Natural killer cell treated with Interleukin-12 subunit alpha and Interleukin-12 subunit beta and Interleukin-15 and Interleukin-18, amount 100 ng/mL, for 72 hours (primary cell): ENCODE results near the gene C13orf46. TPM values are rescaled to one million over a fixed set of nuclear protein-coding genes. Genes with fewer than 3 reads are reported as not detected.

Experiments
- ATAC-seq, 2 donors: fragments of 150-1000 bp; cut with Tn5 transposase in 1 of 2; sonication (Bioruptor Pico), chemical (Tn5 transposase) in 1 of 2; 2 replicates each; pipeline ENCODE4 v1.10.0; 2021
- DNase-seq: peaks from one replicate; pipeline ENCODE4 v3.0.0; 2022; ENCODE audit warnings: low spot score
- H3K27ac Mint-ChIP-seq, 2 donors: 1 replicate in 1 of 2; 2 replicates in 1 of 2; pipeline ENCODE4 v1.8.0; 2022; ENCODE audit warnings: mixed read lengths in 2 of 2, mild to moderate bottlenecking in 1 of 2, moderate library complexity in 1 of 2
- H3K27me3 Mint-ChIP-seq, 2 donors: 1 replicate in 1 of 2; 2 replicates in 1 of 2; pipeline ENCODE4 v1.8.0; 2022; ENCODE audit warnings: mixed read lengths in 2 of 2
- H3K36me3 Mint-ChIP-seq: one replicate; pipeline ENCODE4 v1.8.0; 2022; ENCODE audit warnings: mixed read lengths
- H3K4me1 Mint-ChIP-seq, 2 donors: 1 replicate in 1 of 2; 2 replicates in 1 of 2; pipeline ENCODE4 v1.8.0; 2022; ENCODE audit warnings: low read depth in 2 of 2, mixed read lengths in 2 of 2, mild to moderate bottlenecking in 1 of 2
- H3K4me3 Mint-ChIP-seq: one replicate; pipeline ENCODE4 v1.8.0; 2022; ENCODE audit warnings: mixed read lengths
- H3K9me3 Mint-ChIP-seq: 2 replicates; pipeline ENCODE4 v1.8.0; 2022; ENCODE audit warnings: mixed read lengths
- total RNA-seq, 2 donors: library from RNA; stranded (reverse); gene quantifications; one replicate each; pipeline ENCODE4 v1.2.3, GENCODE V29; 2022

C13orf46 gene
- total RNA-seq, 2 donors from 2014 or later, result 0.64 to 1.4 TPM

DNA sequence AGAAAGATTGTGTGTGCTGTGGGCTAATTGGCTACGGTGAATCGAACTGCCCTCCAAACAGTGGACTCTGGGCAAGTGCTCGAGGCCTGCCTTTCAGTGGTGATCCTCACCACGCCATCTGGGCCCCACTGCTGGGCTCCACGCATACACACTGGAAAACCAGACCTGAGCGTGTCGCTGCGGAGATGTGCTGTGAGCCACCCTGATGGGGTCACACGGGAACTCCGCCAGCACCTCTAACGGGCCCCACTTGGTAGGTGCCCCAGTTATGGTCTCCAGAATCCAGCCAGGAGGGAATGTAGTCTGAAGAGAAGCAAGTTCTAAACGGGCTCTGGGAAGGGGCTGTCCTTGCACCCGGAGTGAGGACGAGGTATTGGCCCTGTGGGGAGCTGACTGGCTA, 39.3 kb downstream of the C13orf46 start:
- no peaks in the 10 kb centered on the region for H3K36me3 Mint-ChIP-seq

DNA sequence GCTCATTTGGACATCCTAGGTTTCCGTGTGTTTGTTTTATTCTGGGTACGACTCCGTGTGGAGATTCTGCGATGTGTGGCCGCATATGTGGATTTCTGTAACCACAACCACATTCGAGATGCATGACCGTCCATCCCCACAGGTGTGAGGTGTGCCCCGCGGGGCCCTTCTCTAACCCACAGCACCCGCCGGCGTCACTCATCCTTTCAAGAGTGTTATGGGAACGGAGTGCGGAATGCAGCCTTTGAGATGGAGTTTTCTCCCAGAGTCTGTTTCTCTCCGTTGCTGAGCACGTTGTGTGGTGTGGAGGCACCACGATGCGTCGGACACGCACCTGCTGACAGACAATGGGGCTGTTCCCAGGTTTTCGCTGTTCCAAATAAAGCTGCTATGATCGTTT, 40.0 kb downstream of the C13orf46 start:
- Mint-ChIP-seq H3K36me3 (no peaks in the 10 kb centered on the region), H3K27ac (no peak overlapping the region), H3K9me3 (no peaks in the 10 kb centered on the region), H3K4me3 (no peak overlapping the region), H3K4me1 (peaks cover 7 to 8% of the 10 kb centered on the region in 2 donors), H3K27me3 (peaks cover 0 to 3% of the 10 kb centered on the region in 2 donors)
- ATAC-seq (no peak), DNase-seq (no peak)

More for the DNA sequence above, 39.3 kb downstream of the C13orf46 start:
- H3K4me1 Mint-ChIP-seq, result peaks cover 7 to 8% of the 10 kb centered on the region in 2 donors
- no peaks in the 10 kb centered on the region for H3K9me3 Mint-ChIP-seq
- H3K27me3 Mint-ChIP-seq, result peaks cover 0 to 3% of the 10 kb centered on the region in 2 donors
- no peak for ATAC-seq
- DNase-seq, result peak; percentile 45
- no peak overlapping the region for H3K27ac Mint-ChIP-seq
- no peak overlapping the region for H3K4me3 Mint-ChIP-seq

DNA sequence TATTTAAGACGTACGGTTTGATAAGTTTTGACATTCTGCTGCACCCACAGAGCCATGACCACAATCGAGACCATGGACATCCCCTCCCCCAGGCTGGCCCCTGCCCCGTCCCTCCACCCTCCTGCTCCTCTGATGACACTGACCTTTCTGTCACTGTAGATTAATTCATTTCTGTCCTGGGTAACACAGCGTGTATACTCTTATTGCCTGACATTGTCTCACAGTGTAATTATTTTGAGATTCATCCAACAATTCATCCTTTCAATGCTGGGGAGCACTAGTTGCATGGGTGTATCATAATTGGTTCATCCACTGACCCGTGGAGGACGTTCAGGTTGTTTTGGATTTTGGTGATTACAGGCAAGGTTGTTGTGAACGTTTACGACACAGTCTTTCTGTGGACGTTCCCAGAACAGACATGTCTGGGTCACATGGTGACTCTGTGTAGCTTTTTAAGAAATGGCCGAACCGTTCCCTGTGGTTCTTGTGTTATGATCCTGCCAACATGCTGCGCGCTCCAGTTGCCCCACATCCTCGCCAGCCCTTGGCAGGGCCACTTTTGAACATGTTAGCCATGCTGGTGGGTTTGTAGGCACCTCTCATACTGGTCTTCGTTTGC, 41.9 kb downstream of the C13orf46 start:
- no peak overlapping the region for H3K27ac Mint-ChIP-seq
- H3K9me3 Mint-ChIP-seq, result no peaks in the 10 kb centered on the region
- DNase-seq (no peak), ATAC-seq (no peak)
- peaks cover 0 to 3% of the 10 kb centered on the region in 2 donors for H3K27me3 Mint-ChIP-seq
- H3K4me1 Mint-ChIP-seq, result peaks cover 0 to 8% of the 10 kb centered on the region in 2 donors
- H3K36me3 Mint-ChIP-seq, result no peaks in the 10 kb centered on the region
- H3K4me3 Mint-ChIP-seq, result peak overlapping the region; percentile 6

DNA sequence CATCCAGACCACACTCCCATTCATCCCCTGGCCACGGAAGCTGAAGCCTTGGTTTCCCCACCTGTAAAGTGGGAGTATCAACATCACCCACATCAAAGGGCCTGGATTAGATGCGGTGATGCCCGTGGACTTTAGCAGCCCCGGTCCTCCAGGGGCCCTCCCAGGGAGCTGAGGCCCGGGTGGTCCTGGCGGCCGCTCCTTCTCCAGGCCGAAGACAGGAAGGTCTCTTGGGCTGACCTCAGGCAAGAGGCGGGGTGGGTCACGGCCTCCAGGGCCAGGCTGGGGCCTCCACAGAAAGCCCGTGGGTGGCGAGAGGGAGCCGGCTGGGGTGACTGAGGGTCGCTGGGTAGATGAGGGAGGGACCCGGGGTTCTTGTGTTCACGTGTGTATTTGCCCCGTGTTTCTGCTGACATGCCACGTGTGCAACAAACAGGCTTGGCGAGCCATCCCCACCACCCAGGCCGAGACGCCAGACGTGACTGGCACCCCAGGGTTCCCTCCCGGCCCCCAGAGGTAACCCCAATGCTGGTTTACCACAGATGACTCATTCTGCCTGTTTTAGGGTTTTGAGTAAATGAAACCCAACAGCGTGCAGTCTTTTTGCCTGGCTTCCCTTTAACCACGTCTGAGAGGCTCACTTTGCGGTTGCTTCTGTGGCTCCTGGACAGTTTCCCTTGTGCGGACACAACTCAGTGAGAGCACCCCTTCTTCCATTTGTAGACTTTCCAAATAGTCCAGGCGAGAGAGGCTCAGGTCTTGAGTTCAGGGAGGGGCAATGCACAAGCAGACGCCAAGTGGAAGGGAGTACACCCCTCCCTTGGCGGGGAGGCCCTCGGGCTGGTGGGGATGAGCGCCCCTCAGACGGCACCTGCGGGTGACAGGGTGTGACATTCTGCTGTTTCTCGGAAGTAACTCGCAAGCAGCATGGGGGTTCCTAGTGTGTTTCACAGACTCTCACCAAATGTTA, 42.9 kb downstream of the C13orf46 start:
- ATAC-seq, result peak in 1 of 2 donors; percentile 65
- Mint-ChIP-seq H3K27me3 (peaks cover 3 to 7% of the 10 kb centered on the region in 2 donors), H3K4me1 (peaks cover 0 to 8% of the 10 kb centered on the region in 2 donors), H3K4me3 (no peak overlapping the region), H3K36me3 (no peaks in the 10 kb centered on the region), H3K27ac (no peak overlapping the region), H3K9me3 (no peaks in the 10 kb centered on the region)
- DNase-seq, result peak; percentile 50

DNA sequence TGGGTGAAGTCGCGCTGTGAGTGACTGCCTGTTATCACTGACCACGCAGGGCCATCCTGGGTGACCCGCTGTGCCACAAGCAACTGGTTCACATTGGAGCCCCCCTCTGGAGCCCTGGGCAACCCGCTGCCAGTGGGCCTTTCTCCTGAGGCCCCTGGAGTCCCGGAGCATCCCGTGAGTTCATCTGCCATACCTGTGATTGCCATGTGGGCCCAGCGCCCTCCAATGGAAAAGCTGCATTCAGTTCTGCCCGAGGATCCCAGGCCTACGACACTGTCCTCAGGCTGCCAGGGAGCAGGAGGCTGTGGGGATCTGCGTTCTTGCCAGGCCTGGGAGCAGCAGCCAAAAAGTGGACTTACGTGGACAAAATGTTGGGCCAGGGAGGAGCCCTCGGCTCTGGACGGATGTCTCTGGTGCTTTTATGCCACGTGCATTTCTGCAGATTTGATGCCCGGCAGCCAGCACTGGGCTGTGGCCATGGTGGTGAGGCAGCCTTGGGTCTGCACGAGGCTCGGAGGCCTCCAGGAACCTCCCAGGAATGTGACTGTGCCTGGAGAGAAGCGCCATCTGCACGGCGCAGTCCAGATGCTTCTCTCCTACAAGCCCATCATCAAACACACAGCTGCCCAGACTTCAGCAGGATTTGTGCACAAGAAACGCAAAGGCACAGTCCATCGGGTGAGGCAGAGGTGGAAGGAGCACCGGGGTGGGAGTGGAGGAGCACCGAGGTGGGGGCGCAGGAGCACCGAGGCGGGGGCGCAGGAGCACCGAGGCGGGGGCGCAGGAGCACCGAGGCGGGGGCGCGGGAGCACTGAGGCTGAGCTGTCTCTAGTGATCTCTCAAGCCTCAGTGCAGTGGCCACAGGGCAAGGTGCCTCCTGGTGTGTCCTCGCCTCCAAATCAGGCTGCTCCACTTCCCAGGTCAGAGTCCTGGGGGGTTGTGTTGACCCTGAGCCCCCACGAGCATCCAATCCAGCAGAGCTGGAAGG, 44.0 kb downstream of the C13orf46 start:
- ATAC-seq, result no peak
- Mint-ChIP-seq H3K4me1 (peaks cover 0 to 8% of the 10 kb centered on the region in 2 donors), H3K9me3 (no peaks in the 10 kb centered on the region), H3K4me3 (no peak overlapping the region), H3K36me3 (no peaks in the 10 kb centered on the region), H3K27me3 (peaks cover 5 to 8% of the 10 kb centered on the region in 2 donors), H3K27ac (no peak overlapping the region)
- peak; percentile 35 for DNase-seq

DNA sequence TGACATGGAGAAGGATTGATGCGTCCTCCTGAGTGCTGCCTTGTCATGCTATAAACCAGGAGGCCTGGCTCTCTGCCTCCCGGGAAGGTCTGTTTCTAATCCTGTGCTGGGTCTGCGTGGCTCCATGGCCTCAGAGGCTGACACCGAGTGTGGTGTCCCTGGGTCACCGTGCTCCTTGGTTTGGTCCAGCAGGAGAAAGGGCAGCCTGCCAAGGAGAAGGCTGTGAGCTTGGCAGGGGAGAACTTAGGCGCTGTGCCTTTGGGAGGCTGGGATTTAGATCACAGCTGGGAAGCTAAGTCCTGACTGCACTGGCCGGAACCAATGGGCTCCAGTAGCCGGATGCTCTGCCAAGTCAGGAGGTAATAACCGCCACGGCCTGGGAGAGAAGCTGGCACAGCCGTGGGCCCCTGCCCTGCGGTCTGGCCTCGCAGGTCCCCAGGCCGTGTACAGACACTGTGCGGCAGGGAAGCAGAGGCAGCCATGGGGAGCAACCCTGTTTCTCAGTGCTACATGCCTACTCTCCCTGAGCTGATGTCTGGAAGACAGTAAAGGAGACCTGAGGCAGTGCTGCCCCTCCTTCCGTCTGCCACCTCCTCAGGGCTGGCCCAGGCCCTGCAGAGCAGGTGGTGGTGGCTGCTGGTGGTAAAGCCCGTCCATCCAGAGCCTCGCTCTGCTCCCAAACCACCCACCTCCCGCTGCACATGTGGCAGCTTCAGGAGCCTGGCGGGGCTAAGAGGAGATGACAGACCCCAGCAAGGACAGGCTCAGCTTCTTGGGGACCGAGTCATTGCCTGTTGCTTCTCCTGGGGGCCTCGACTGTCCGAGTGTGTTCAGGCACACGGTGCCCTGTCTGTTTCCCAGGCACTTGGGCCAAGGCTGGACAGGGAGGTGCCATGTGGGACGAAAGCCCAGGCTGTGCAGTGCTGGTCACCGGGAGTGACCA, 44.9 kb downstream of the C13orf46 start:
- Mint-ChIP-seq H3K9me3 (no peaks in the 10 kb centered on the region), H3K27ac (no peak overlapping the region), H3K36me3 (no peaks in the 10 kb centered on the region), H3K4me1 (peaks cover 0 to 8% of the 10 kb centered on the region in 2 donors), H3K4me3 (no peak overlapping the region), H3K27me3 (peaks cover 5 to 8% of the 10 kb centered on the region in 2 donors)
- ATAC-seq (no peak), DNase-seq (peak; percentile 54)

DNA sequence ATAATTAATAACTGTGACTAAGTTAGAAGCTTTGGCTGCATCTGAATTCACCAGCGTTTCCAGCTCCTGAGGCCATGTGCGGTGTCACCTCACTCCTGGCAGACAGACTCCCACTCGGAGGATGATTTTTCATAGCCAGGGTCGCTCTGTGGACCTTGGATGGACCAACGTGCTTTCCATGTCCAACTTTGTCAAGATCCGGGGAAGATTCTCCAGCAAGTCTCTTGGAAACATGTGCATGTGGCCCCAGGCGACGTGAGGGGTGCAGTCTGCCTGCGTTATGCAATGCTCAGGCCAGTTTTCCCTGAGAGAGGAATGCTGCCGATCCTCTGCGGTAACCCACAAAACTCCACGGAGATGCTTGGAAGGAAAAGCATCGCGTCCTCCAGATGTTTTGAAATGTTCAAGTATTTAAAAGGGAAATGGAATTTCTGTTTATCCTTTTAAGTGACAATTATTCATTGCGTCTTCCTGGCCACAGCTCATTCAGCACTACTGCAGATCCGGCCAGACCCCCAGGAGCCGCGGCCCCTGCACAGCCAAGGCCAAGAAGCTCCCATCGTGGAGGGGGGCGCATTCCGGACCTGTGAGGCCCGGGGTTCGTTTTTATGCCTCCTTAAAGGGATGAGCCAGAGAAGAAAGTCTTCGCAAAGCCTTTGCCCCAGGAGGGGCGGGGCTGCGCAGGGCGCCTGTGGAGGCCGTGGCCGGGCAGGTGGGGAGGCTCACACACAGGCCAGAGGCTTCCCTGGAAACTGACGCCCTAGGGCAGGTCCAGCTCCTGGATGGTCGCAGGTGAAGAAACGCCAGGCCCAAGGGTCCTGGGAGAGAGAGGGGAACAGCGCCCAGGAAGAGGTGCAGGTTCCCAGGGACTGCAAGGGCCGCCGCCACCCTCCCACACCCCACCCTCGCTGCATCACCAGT, 46.0 kb downstream of the C13orf46 start:
- Mint-ChIP-seq H3K36me3 (no peaks in the 10 kb centered on the region), H3K4me1 (peaks cover 0 to 8% of the 10 kb centered on the region in 2 donors), H3K4me3 (no peak overlapping the region), H3K27me3 (peaks cover 5 to 8% of the 10 kb centered on the region in 2 donors), H3K27ac (no peak overlapping the region), H3K9me3 (no peaks in the 10 kb centered on the region)
- DNase-seq (peak; percentile 29), ATAC-seq (no peak)

DNA sequence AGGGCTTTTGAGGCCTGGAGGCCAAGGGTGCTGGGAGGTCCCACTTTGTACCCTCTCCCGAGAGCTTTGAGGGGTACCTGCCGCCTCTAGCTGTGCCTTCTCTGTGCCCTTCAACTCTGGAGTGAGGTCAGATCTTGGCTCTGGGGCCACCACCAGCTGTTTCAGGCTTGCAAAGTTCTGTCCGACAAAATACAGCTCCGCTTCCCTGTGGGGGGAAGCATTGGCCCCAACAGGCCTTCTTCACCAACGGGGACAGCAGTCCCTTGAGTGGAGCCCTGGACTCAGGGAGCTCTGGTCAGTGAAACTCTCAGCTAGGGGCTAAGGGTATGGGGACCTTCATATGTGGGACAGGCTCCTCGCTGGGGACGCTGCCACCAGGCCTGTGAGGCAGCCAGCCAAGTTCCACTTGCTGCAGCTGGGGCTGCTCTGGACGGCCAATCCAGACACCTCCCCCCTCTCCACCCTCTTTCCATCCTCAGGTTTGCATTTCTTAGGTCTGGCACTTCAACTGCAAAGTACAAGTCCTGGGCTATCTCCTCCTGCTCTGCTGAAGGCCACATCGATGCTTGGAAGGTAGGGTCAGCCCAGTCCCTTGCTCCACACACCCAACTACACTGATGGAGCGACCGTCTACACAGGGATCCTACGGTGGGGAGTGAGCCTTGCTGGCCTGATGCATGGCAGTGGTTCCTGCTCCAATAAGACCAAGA, 46.8 kb downstream of the C13orf46 start:
- no peak for DNase-seq
- ATAC-seq, result no peak
- peaks cover 2% of the 10 kb centered on the region for H3K9me3 Mint-ChIP-seq
- no peak overlapping the region for H3K4me3 Mint-ChIP-seq
- no peak overlapping the region for H3K27ac Mint-ChIP-seq
- peaks cover 3 to 9% of the 10 kb centered on the region in 2 donors for H3K27me3 Mint-ChIP-seq
- H3K36me3 Mint-ChIP-seq, result peaks cover under 1% of the 10 kb centered on the region
- H3K4me1 Mint-ChIP-seq, result peaks cover 0 to 8% of the 10 kb centered on the region in 2 donors

DNA sequence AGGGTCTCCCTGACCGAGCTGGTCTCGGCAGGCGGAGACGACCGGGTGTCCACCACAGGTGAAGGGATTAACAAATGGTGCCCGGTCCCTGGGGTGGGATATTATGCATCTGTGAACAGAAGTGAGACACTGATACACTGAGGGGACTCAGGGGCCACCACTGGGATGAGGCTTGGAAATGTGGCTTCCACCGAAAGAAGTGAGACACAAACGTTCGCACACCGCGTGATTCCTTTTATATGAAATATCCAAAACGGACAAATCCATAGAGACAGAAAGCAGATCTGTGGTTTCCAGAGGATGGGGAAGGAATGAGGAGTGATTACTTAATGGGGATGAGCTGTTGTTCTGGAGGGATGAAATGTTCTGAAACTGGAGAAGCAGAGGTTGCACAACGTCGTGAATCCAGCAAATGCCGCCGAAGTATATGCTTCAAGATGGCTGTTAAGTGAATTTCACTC, 47.5 kb downstream of the C13orf46 start:
- H3K27ac Mint-ChIP-seq, result no peak overlapping the region
- H3K27me3 Mint-ChIP-seq, result peaks cover 6 to 17% of the 10 kb centered on the region in 2 donors
- H3K4me3 Mint-ChIP-seq, result no peak overlapping the region
- ATAC-seq (no peak), DNase-seq (no peak)
- peaks cover 7% of the 10 kb centered on the region for H3K9me3 Mint-ChIP-seq
- H3K36me3 Mint-ChIP-seq, result peaks cover 6% of the 10 kb centered on the region
- H3K4me1 Mint-ChIP-seq, result peaks cover 0 to 3% of the 10 kb centered on the region in 2 donors

DNA sequence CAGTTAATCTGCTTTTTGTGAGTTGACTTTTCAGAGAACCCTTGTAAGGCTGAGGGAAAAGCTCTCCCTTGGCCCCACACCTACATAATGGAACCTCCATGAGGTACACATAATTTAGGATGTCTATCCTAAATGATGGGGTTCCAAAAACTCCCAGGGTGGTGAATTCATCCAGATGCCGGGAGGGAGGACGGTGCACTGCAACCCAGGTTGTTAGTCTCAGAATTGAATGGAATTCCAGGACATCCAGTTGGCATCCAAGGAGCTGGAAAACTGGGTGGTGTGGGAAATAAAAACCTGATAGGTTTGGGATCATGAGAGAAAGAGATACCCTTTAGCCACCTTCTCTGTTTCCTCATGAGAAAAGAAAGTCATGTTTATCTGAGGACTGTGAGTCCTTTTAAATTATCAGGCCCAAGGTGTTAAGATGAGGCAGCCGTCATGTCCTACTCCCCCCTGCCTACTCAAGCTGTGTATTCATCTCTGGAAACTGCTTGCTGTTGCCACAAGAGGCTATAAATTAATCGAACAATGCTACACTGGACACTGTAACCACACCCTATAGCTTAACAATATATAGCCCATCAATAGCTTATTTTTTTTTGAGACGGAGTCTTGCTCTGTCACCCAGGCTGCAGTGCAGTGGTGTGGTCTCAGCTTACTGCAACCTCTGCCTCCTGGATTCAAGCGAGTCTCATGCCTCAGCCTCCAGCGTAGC, 49.5 kb downstream of the C13orf46 start:
- H3K4me3 Mint-ChIP-seq, result no peak overlapping the region
- no peak for ATAC-seq
- H3K9me3 Mint-ChIP-seq, result peaks cover 7% of the 10 kb centered on the region
- H3K27me3 Mint-ChIP-seq, result peaks cover 6 to 21% of the 10 kb centered on the region in 2 donors
- no peak for DNase-seq
- H3K27ac Mint-ChIP-seq, result no peak overlapping the region
- H3K36me3 Mint-ChIP-seq, result peaks cover 6% of the 10 kb centered on the region
- no peaks in the 10 kb centered on the region for H3K4me1 Mint-ChIP-seq
